ENCODE results near the gene ZCCHC14.

Gene ZCCHC14

GRCh38 chr16:87457061-87457611 lies 35.7 kb downstream of the ZCCHC14 start:
- no peak for DNase-seq (ENCODE audit: low read depth)

GRCh38 chr16:87454391-87454790 lies 38.4 kb downstream of the ZCCHC14 start:
- DNase-seq (ENCODE audit: low read depth), result no peak

- no peak for DNase-seq (ENCODE audit: low read depth)
Observed at GRCh38 chr16:87453326-87453725, 39.5 kb downstream of the ZCCHC14 start.

GRCh38 chr16:87451563-87452210 lies 41.1 kb downstream of the ZCCHC14 start:
- DNase-seq (ENCODE audit: low read depth), result no peak

- no peak for DNase-seq (ENCODE audit: low read depth)
Observed at GRCh38 chr16:87448866-87449265, 44.0 kb downstream of the ZCCHC14 start.

GRCh38 chr16:87447323-87447722 lies 45.5 kb downstream of the ZCCHC14 start:
- DNase-seq (ENCODE audit: low read depth), result no peak

- DNase-seq (ENCODE audit: low read depth), result no peak
Observed at GRCh38 chr16:87446479-87446878, 46.3 kb downstream of the ZCCHC14 start.

- DNase-seq (ENCODE audit: low read depth), result no peak
Observed at GRCh38 chr16:87445486-87445885, 47.3 kb downstream of the ZCCHC14 start.

GRCh38 chr16:87443964-87444363 lies 48.9 kb downstream of the ZCCHC14 start:
- DNase-seq (ENCODE audit: low read depth), result no peak

GRCh38 chr16:87443016-87443415 lies 49.8 kb downstream of the ZCCHC14 start:
- DNase-seq (ENCODE audit: low read depth), result no peak

- no peak for DNase-seq (ENCODE audit: low read depth)
Observed at GRCh38 chr16:87442581-87442966, 50.2 kb downstream of the ZCCHC14 start.

- DNase-seq (ENCODE audit: low read depth), result no peak
Observed at GRCh38 chr16:87441886-87442580, 50.8 kb downstream of the ZCCHC14 start.

GRCh38 chr16:87439926-87440325 lies 52.9 kb downstream of the ZCCHC14 start:
- no peak for DNase-seq (ENCODE audit: low read depth)

- no peak for DNase-seq (ENCODE audit: low read depth)
Observed at GRCh38 chr16:87438611-87438985, 54.2 kb downstream of the ZCCHC14 start.

GRCh38 chr16:87437911-87438610 lies 54.8 kb downstream of the ZCCHC14 start:
- DNase-seq (ENCODE audit: low read depth), result no peak

- DNase-seq (ENCODE audit: low read depth), result no peak
Observed at GRCh38 chr16:87437327-87437726, 55.5 kb downstream of the ZCCHC14 start.

- no peak for DNase-seq (ENCODE audit: low read depth)
Observed at GRCh38 chr16:87436225-87437172, 56.3 kb downstream of the ZCCHC14 start.

- no peak for DNase-seq (ENCODE audit: low read depth)
Observed at GRCh38 chr16:87435372-87436224, 57.2 kb downstream of the ZCCHC14 start.

GRCh38 chr16:87434146-87434667 lies 58.6 kb downstream of the ZCCHC14 start:
- DNase-seq (ENCODE audit: low read depth), result no peak

GRCh38 chr16:87432330-87432915 lies 60.4 kb downstream of the ZCCHC14 start:
- DNase-seq (ENCODE audit: low read depth), result no peak

Data from T-helper 22 cell (primary cell).